HG03571 (cell line): ENCODE measurements around the gene GIT2.
"Not testable (repeated sequence)": the region's sequence is repeated elsewhere in the genome, so short reads cannot be mapped to it uniquely, and the experiment has no call there.

Experiments used
- ATAC-seq: cut with Tn5 transposase; IDR thresholded peaks from one replicate; pipeline ENCODE4 v1.9.1; 2021; ENCODE audit not compliant: unreplicated experiment

Gene GIT2

DNA sequence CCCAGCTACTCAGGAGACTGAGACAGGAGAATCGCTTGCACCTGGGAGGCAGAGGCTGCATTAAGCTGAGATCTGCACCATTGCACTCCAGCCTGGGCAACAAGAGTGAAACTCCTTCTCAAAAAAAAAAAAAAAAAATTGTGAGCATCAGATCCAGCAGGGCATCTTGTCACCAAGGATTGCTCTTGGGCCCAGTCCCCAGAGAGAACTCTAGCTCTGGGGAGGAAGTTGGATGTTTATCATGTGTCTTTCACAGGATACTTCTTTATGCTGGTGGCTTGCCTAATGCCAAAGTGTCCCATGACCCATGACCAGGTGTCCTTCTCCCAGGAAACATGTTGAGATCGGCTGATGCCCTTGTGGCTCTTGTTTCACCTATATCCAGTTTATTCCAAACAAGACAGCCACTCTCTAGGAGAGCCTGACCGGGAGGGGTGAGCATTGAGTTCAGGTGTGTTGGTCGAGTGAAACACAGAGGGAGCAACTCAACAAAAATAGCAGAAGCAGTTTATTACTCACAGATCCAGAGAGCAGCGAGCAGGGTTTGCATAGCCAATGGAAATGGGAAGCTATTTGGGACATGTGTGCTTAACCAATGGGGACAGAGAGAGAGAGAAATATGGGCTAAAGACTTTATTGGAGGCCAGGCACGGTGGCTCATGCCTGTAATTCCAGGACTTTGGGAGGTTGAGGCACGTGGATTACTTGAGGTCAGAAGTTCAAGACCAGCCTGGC is 102.7 kb downstream of the GIT2 start:
- no peak for ATAC-seq

DNA sequence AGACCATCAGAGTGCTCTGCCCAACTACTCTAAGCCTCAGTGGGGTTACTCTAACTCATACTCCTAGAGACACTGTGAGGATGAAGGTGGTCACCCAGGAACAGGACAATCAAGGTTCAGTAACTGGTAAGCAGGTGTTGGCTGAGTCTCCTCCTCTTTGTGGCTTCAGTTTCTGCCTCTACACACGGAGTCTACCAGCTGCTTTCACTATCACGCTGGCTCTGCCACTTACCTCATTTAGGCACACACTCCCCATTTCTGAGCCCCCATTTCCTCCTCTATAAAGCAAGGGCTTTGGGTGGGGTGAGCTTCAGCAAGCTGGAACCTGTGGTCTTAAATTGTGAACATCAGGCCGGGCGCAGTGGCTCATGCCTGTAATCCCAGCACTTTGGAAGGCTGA is 103.4 kb downstream of the GIT2 start:
- ATAC-seq = peak; percentile 58

DNA sequence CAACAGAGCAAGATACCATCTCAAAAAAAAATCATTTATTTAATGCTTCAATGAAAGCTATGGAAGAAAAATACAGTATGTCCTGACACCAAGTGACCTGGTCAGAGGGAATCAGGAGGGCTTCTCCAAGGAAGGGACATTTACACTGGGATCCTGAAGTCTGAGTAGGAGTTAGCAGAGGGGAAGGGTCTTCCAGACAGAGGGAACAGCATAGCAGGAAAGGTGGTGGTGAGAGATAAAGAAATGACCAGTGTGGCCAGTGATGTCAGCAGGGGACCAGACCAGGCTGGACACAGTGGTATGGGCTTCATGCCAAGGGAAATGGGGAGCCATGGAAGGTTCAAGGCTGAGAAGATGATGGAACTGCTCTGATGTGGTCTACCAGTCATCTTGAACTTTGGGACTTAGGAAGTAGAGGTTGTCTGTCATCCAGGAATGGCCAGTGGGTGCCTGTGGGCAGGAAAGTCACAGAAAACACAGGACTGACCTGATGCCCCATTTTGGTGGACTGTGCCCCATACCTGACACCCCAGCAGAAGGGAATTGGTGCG is 103.9 kb downstream of the GIT2 start:
- ATAC-seq = no peak

DNA sequence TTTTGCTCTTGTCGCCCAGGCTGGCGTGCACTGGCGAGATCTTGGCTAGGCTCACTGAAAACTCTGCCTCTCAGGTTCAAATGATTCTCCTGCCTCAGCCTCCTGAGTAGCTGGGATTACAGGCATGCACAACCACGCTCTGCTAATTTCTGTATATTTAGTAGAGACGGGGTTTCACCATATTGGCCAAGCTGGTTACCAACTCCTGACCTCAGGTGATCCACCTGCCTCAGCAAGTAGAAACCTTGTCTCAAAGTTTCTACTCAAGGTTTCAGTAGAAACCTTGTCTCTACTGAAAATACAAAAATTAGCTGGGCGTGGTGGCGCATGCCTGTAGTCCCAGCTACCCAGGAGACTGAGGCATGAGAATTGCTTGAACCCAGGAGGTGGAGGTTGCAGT is 104.4 kb downstream of the GIT2 start:
- not testable (repeated sequence) for ATAC-seq

DNA sequence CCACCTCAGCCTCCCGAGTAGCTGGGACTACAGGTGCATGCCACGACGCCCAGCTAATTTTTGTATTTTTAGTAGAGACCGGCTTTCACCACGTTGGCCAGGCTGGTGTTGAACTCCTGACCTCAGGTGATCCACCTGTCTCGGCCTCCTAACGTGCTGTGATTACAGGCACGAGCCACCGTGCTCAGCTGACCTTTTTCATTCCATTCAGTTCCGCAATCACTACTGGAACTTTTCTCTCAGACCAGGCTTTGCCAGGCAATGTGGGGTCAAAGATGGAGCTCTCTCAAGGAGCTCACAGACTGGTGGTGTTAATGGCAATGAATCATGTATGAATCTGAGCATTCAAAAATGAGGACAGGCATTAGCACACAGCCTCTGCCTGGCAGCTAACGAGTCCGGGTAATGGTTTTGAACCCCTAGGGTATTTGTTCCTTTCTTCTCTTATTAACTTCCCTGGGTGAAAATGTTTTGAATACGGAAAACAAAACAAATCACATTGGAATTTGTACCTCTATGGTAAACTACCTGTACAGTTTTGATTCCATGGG is 105.5 kb downstream of the GIT2 start:
- no peak for ATAC-seq

DNA sequence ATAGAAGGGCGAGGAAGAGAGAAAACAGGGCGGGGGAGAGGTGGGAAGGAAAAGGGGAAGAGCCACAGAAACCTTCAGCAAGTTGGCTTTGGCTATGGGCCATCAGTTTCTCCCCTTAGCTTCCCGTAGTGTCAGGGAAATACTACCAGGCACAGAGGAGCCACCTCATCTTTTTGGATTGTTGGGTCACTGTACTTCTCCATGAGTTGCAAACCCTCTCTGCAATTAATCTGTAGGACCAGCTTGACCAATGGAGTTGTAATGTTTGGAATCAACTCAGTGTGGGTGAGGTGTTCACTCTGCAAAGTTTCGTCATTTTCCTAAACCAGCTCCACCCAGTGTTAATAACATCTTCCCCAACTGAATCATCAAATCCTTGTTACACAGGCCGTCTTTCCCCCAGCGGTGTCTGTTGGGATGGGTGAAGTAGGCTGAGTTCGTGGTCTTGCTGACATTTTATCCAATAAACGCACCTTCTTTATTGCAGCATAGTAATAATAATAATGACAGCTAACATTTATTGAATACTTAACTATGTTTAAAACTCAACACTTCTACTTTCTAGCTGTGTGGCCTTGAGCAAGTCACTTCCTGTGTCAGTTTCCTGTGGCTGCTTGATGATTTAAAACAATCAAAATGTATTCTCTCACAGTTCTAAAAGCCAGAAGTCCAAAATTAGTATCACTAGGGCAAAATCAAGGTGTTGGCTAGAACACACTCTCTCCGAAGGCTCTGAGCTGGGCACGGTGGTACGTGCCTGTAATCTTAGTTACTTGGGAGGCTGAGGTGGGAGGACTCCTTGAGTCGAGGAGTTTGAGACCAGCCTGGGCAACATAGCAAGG is 107.8 kb downstream of the GIT2 start:
- ATAC-seq = no peak

DNA sequence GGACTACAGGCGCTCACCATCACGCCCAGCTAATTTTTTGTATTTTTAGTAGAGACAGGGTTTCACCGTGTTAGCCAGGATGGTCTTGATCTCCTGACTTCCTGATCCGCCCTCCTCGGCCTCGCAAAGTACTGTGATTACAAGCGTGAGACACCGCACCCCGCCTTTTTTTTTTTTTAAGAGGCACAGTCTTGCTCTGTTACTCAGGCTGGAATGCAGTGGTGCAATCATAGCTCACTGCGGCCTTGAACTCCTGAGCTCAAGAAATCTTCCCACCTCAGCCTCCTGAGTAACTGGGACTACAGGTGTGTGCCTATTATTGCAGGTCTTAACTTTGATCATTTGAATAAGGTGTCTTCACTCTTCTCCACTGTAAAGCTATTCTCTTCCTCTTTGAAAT is 110.6 kb downstream of the GIT2 start:
- no peak for ATAC-seq

DNA sequence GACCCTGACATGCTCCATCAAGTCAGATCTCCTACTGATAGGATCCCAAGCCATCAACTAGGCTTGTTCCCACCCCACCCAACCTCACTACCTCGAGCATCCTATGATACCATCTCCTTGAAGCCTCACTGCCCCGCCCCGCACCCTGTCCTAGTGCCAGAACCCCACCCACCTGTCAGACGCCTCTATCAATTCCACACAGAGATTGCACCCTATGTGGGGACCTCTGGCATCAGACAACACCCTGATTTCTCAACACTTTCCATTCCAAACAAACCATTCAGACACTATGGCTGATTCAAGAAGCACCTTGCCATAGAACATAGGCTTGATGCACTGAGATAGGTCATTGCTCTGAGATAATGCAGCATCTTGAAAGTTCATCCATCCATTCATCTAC is 112.7 kb downstream of the GIT2 start:
- no peak for ATAC-seq

DNA sequence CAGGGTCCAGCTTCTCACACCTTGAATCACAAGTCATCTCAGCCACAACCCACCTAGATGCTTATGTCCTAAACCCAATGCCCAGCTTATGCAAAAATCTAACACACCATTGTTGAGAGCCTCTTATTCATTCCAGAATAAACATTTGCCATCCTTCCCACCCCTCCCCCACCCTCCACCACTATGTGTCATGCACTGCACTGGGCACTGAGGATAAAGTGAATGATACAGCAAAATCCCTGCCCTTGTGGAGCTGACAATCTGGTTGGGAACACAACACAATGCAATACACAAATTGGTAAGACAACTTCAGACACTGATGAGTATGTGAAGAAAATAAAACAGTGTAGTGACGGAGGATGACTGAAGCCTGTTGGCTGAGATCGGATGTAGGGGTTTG is 114.4 kb downstream of the GIT2 start:
- no peak for ATAC-seq

DNA sequence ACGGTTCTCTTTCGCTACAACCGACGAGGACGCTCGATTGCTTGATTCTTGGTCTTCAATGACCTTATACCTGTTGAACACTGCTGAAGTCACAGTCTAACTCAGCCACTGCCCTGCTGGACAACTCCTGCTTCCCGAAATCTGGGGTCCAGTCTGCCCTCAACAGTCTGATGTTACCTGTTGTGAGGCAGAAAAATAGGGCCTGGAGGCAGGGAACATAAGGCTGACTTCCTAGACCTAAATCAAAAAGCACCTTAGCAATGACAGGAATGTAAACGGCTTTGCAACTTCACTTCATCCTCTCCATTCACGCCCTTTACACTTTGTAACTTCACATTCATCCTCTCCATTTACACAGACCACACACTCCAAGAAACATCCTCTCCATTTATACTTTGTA is 115.2 kb downstream of the GIT2 start:
- no peak for ATAC-seq

DNA sequence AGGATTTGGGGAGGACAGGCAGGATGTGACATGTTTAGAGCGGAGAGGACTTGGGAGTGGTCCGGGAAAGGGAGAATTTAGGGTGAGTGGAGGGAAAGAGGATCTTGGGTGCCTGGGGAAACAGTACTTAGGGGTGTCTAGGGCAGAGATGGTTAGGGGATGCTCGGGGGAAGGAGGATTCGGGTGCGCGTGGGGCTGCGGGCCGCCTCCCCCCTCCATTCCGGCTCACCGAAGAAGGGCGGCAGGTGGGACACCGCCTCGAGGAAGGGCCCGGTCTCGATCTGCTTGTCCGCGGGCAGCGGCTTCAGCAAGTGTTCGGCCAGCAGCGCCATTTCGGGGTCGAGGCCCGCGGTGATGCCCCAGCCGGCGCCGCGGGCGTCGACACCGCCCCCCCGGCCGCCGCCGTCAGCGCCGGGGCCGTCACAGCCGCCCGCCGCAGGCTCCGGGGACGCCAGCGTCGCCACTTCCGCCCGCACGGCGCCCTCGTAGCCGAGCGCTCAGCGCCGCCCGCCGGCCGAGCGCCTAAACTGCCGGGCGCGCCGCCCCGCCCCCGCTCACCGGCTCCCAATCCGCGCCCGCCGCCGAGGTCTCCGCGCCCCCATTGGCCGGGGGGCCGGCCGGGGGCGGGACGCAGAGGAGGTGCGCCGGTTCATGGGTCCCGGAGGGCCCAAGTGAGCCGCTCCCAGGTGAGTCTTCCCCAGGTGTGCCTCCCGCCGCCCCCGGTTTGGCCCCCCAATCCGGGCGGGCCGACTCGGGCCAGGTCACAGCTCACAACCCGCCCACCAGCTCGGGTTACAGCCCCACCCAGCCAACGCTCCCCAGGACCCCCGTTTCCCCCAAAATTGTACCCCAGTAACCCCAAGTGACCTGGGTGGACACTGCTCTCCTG is 115.9 kb downstream of the GIT2 start, which contains the start of gene GLTP:
TSS of gene GLTP (minus strand) at position 499 of the 889 bp plus-strand sequence. CDS start at position 332, 167 bp downstream.
- ATAC-seq = peak; percentile 93
